Mesenchymal stem cell (in vitro differentiated cells and primary cell): ENCODE results near the gene HOGA1.

Source experiments
- DNase-seq: peaks from one replicate; pipeline ENCODE4 v3.0.0-alpha.2; 2013
- H2AFZ ChIP-seq: one replicate; pipeline ENCODE4 v1.6.1; 2013; ENCODE audit warnings: low read depth, mild to moderate bottlenecking, control low read depth, inconsistent platforms, low read length, moderate library complexity
- H2AK5ac ChIP-seq: 2 replicates; pipeline ENCODE4 v1.6.1; 2013; ENCODE audit warnings: low read length, moderate library complexity, mild to moderate bottlenecking, inconsistent platforms; ENCODE audit not compliant: severe bottlenecking
- H2BK120ac ChIP-seq: one replicate; pipeline ENCODE4 v1.6.1; 2013; ENCODE audit warnings: low read depth, mild to moderate bottlenecking, inconsistent platforms, low read length, moderate library complexity
- H2BK12ac ChIP-seq, 2 experiments: one replicate each; pipeline ENCODE4 v1.6.1; 2013; ENCODE audit warnings: inconsistent platforms in 2 of 2, low read length in 2 of 2, mild to moderate bottlenecking in 2 of 2, moderate library complexity in 2 of 2, control low read depth in 1 of 2
- H2BK15ac ChIP-seq: one replicate; pipeline ENCODE4 v1.6.1; 2013; ENCODE audit warnings: mild to moderate bottlenecking, low read depth, inconsistent platforms; ENCODE audit not compliant: poor library complexity, severe bottlenecking
- H2BK5ac ChIP-seq: 2 replicates; pipeline ENCODE4 v1.6.1; 2013; ENCODE audit warnings: low read depth, mild to moderate bottlenecking, low read length, control low read depth, inconsistent platforms; ENCODE audit not compliant: poor library complexity, severe bottlenecking
- H3K14ac ChIP-seq, 2 experiments: one replicate each; pipeline ENCODE4 v1.6.1; 2013; ENCODE audit warnings: inconsistent platforms in 2 of 2, low read length in 2 of 2, control low read depth in 1 of 2, mild to moderate bottlenecking in 1 of 2, moderate library complexity in 1 of 2
- H3K18ac ChIP-seq, 2 experiments: one replicate each; pipeline ENCODE4 v1.6.1; 2013; ENCODE audit warnings: inconsistent platforms in 2 of 2, low read length in 2 of 2, control low read depth in 1 of 2, low read depth in 1 of 2, mild to moderate bottlenecking in 1 of 2
- H3K23ac ChIP-seq, 2 experiments: one replicate each; pipeline ENCODE4 v1.6.1; 2013; ENCODE audit warnings: inconsistent platforms in 2 of 2, low read length in 2 of 2, mild to moderate bottlenecking in 2 of 2, moderate library complexity in 2 of 2, control low read depth in 1 of 2
- H3K27ac ChIP-seq: 2 replicates; pipeline ENCODE4 v1.5.1; 2013; ENCODE audit warnings: mild to moderate bottlenecking, moderate library complexity, low read length, control low read depth, inconsistent platforms; ENCODE audit not compliant: poor library complexity, severe bottlenecking
- H3K27me3 ChIP-seq, 2 experiments: 2 replicates each; pipeline versions ENCODE4 v1.6.1 to v1.7.0; 2013; ENCODE audit warnings: low read length in 2 of 2, mild to moderate bottlenecking in 2 of 2, moderate library complexity in 2 of 2, control low read depth in 1 of 2, inconsistent platforms in 1 of 2; ENCODE audit not compliant: control insufficient read depth in 1 of 2, insufficient read depth in 1 of 2
- H3K36me3 ChIP-seq, 2 experiments: 2 replicates each; pipeline versions ENCODE4 v1.6.1 to v1.7.0; 2013; ENCODE audit warnings: low read length in 2 of 2, control low read depth in 1 of 2, inconsistent platforms in 1 of 2, low read depth in 1 of 2, mild to moderate bottlenecking in 1 of 2; ENCODE audit not compliant: insufficient read depth in 2 of 2, control insufficient read depth in 1 of 2
- H3K4ac ChIP-seq, 2 experiments: one replicate each; pipeline ENCODE4 v1.6.1; 2013; ENCODE audit warnings: inconsistent platforms in 2 of 2, low read length in 2 of 2, mild to moderate bottlenecking in 2 of 2, moderate library complexity in 2 of 2, control low read depth in 1 of 2, low read depth in 1 of 2
- H3K4me1 ChIP-seq: 2 replicates; pipeline ENCODE4 v1.6.1; 2013; ENCODE audit warnings: low read depth, low read length, control low read depth; ENCODE audit not compliant: control insufficient read depth, insufficient read depth
- H3K4me2 ChIP-seq: 2 replicates; pipeline ENCODE4 v1.6.1; 2013; ENCODE audit warnings: low read length, mild to moderate bottlenecking, inconsistent platforms; ENCODE audit not compliant: poor library complexity, severe bottlenecking
- H3K4me3 ChIP-seq, 2 experiments: 2 replicates each; pipeline versions ENCODE4 v1.5.1 to v1.7.0; 2013; ENCODE audit warnings: low read length in 2 of 2, mild to moderate bottlenecking in 2 of 2, control low read depth in 1 of 2, low read depth in 1 of 2; ENCODE audit not compliant: insufficient read depth in 1 of 2
- H3K79me1 ChIP-seq: replicated peaks from 2 replicates; pipeline ENCODE4 v1.6.1; 2013; ENCODE audit warnings: mild to moderate bottlenecking, control low read depth, low read length, inconsistent platforms; ENCODE audit not compliant: poor library complexity, severe bottlenecking
- H3K9ac ChIP-seq: 2 replicates; pipeline ENCODE4 v1.7.0; 2013; ENCODE audit warnings: mild to moderate bottlenecking, low read length, moderate library complexity
- H3K9me3 ChIP-seq: 2 replicates; pipeline ENCODE4 v1.7.0; 2013; ENCODE audit warnings: mild to moderate bottlenecking, low read length; ENCODE audit not compliant: control insufficient read depth
- H4K8ac ChIP-seq: one replicate; pipeline ENCODE4 v1.6.1; 2013; ENCODE audit warnings: inconsistent platforms, mild to moderate bottlenecking, low read length, moderate library complexity
- H4K91ac ChIP-seq: one replicate; pipeline ENCODE4 v1.6.1; 2013; ENCODE audit warnings: mild to moderate bottlenecking, low read length, inconsistent platforms
- WGBS: methylation state at CpG from one replicate; pipeline ENCODE4 v1.1.7; 2013; ENCODE audit warnings: mixed read lengths; 5-methylcytosine and 5-hydroxymethylcytosine counted together

HOGA1 gene

GRCh38 chr10:97582169-97582568 is 2.0 kb upstream of the HOGA1 start:
- Histone ChIP-seq H3K4me2 (no peak overlapping the region), H2BK12ac (no peak overlapping the region), H3K4me3 (no peak overlapping the region), H3K4me1 (peaks cover 31% of the 10 kb centered on the region), H3K18ac (no peak overlapping the region), H2BK5ac (no peak overlapping the region), H4K8ac (no peak overlapping the region), H3K23ac (no peak overlapping the region), H3K14ac (no peak overlapping the region), H3K27ac (no peak overlapping the region), H2AFZ (no peak overlapping the region), H3K36me3 (peaks cover 0 to 6% of the 10 kb centered on the region in 2 experiments), H3K9me3 (no peaks in the 10 kb centered on the region), H3K9ac (no peak overlapping the region), H2AK5ac (peak overlapping the region; percentile 62), H2BK15ac (no peak overlapping the region), H4K91ac (no peak overlapping the region), H3K27me3 (no peaks in the 10 kb centered on the region), H2BK120ac (no peak overlapping the region), H3K4ac (no peak overlapping the region), H3K79me1 (peaks cover 6% of the 10 kb centered on the region)
- WGBS: 92% methylated on average over 8 of the region's 8 CpGs
- DNase-seq: no peak

DNA sequence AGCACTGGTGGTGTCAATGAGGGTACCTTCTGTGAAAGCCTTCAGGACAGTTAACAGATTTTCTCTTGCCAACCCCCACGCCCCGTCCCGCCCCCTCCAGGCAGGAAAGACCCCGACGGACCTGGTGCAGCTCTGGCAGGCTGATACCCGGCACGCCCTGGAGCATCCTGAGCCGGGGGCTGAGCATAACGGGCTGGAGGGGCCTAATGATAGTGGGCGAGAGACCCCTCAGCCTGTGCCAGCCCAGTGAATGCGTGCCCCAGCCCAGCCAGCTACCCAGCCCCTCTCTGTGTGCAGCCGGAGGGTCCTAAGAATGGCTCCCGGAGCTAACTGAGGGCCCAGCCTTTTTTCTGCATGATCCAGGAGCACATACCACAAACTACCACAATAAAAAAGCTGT is 713 bp upstream of the HOGA1 start:
- no peak overlapping the region for H3K18ac ChIP-seq
- WGBS: 90% methylated on average over 13 of the region's 13 CpGs
- H2AFZ ChIP-seq: no peak overlapping the region
- peak overlapping the region; percentile 69 for H4K8ac ChIP-seq
- H3K9ac ChIP-seq: no peak overlapping the region
- H2BK120ac ChIP-seq: no peak overlapping the region
- H3K9me3 ChIP-seq: no peaks in the 10 kb centered on the region
- H3K4ac ChIP-seq: no peak overlapping the region
- H2BK15ac ChIP-seq: peak overlapping the region; percentile 6
- no peak overlapping the region for H3K4me3 ChIP-seq
- H4K91ac ChIP-seq: peak overlapping the region; percentile 63
- DNase-seq: no peak
- peak overlapping the region; percentile 69 for H3K27ac ChIP-seq
- H3K23ac ChIP-seq: no peak overlapping the region
- H3K14ac ChIP-seq: no peak overlapping the region
- peaks cover 0 to 6% of the 10 kb centered on the region in 2 experiments for H3K36me3 ChIP-seq
- H3K27me3 ChIP-seq: no peaks in the 10 kb centered on the region
- H3K4me2 ChIP-seq: no peak overlapping the region
- H2BK12ac ChIP-seq: no peak overlapping the region
- H3K79me1 ChIP-seq: peaks cover 6% of the 10 kb centered on the region
- peaks cover 31% of the 10 kb centered on the region for H3K4me1 ChIP-seq
- peak overlapping the region; percentile 87 for H2AK5ac ChIP-seq
- peak overlapping the region; percentile 3 for H2BK5ac ChIP-seq

DNA sequence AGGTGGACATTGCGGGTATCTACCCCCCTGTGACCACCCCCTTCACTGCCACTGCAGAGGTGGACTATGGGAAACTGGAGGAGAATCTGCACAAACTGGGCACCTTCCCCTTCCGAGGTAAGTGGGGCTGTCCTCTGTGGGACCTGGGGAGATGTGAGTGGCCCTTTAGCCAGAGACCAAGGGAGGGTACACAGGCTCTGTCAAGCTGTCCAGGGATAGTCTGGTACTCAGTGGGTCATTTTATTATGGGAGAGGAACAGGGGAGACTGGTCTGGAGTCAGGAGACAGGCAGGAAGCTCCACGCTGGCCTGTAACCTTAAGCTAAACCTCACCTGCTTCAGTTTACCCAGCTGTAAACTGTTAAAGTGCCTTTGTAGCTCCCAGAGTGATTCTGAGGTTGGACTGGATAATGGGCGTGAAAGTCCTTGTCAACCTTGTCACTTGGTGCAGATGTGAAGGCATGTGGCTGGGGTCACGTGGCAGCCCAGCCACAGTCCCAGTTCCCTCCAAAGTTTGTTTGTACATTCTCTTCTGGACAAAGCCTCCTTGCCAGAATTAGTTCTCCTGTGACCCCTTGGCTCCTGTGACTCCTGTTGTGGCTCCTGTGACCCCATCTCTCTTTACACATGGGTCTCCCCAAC is 729 bp downstream of the HOGA1 start:
- Histone ChIP-seq H3K18ac (no peak overlapping the region), H2AK5ac (peak overlapping the region; percentile 98), H4K91ac (no peak overlapping the region), H3K27ac (peak overlapping the region; percentile 91), H3K9ac (peak overlapping the region; percentile 37), H2BK12ac (no peak overlapping the region), H2BK15ac (no peak overlapping the region), H3K36me3 (peaks cover 0 to 7% of the 10 kb centered on the region in 2 experiments), H3K23ac (no peak overlapping the region), H3K79me1 (peaks cover 9% of the 10 kb centered on the region), H3K4me3 (no peak overlapping the region), H3K4me2 (peak overlapping the region; percentile 39), H3K4me1 (peaks cover 42% of the 10 kb centered on the region), H3K14ac (no peak overlapping the region), H3K27me3 (no peaks in the 10 kb centered on the region), H2AFZ (no peak overlapping the region), H3K9me3 (no peaks in the 10 kb centered on the region), H4K8ac (peak overlapping the region; percentile 43), H2BK5ac (peak overlapping the region; percentile 48), H2BK120ac (no peak overlapping the region), H3K4ac (no peak overlapping the region)
- DNase-seq: no peak
- 94% methylated on average over 3 of the region's 5 CpGs for whole genome bisulfite sequencing

DNA sequence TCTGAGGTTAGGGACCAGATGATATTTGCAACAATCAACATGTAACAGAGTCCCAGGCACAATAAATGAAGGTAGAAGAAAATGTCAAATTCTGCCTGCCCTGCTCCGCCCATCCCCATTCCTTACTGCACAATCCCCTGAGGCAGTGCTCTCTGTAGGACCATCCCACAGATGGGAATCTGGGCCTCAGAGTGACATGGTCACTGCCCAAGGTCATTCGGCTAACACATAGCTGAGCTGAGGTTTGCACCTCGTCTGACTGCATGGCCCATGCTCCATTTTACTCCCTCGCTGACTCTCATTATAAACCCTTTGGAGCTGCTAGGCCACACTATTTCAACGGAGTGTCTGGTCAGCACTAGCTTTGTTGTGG is 1.2 kb downstream of the HOGA1 start:
- no peak overlapping the region for H2BK15ac ChIP-seq
- peaks cover 9% of the 10 kb centered on the region for H3K79me1 ChIP-seq
- no peak overlapping the region for H2BK12ac ChIP-seq
- peak overlapping the region; percentile 91 for H3K27ac ChIP-seq
- H2BK120ac ChIP-seq: no peak overlapping the region
- H4K8ac ChIP-seq: no peak overlapping the region
- no peak overlapping the region for H3K18ac ChIP-seq
- peaks cover 46% of the 10 kb centered on the region for H3K4me1 ChIP-seq
- no peak for DNase-seq
- H3K14ac ChIP-seq: no peak overlapping the region
- H3K9me3 ChIP-seq: no peaks in the 10 kb centered on the region
- no peak overlapping the region for H4K91ac ChIP-seq
- H3K4me3 ChIP-seq: no peak overlapping the region
- H3K36me3 ChIP-seq: peaks cover 0 to 12% of the 10 kb centered on the region in 2 experiments
- H3K9ac ChIP-seq: no peak overlapping the region
- no peak overlapping the region for H3K23ac ChIP-seq
- H2BK5ac ChIP-seq: no peak overlapping the region
- H3K4ac ChIP-seq: no peak overlapping the region
- H3K4me2 ChIP-seq: no peak overlapping the region
- H2AFZ ChIP-seq: no peak overlapping the region
- WGBS: 97% methylated on average over 5 of the region's 5 CpGs
- peak overlapping the region; percentile 98 for H2AK5ac ChIP-seq
- H3K27me3 ChIP-seq: no peaks in the 10 kb centered on the region
